Left cardiac atrium (tissue), 4 donors: ENCODE results near the gene CASTOR1. TPM values are rescaled to one million over a fixed set of nuclear protein-coding genes. Genes with fewer than 3 reads are reported as not detected.

Experiments
- ATAC-seq, 2 donors: fragments of 200-7000 bp; cut with Tn5 transposase; one replicate each; pipeline ENCODE4 v1.9.1; 2020; ENCODE audit warnings: mild to moderate bottlenecking in 2 of 2, moderate library complexity in 2 of 2
- DNase-seq: peaks from one replicate; pipeline ENCODE4 v3.0.0-alpha.2; 2020
- intact Hi-C, 2 donors: fragments of 100-400 bp; cut with DNase I; formaldehyde crosslinking; loops; one replicate each; pipeline versions ENCODE4 v1.14.1 to v1.15.1; 2022 to 2023
- total RNA-seq, 2 donors: library from RNA; stranded (reverse); fragmentation: NEBNext Ultra II Directional; extraction: Animal tissue kit (Norgen Biotek cat#: 25700); gene quantifications; one replicate each; pipeline ENCODE4 v1.2.1, GENCODE V29; 2021
- donor health status: DM: no; HTN: yes; CAD: no.
- donor health status: DM: no; HTN: yes; CAD: no; lungs with severe emphysema.
- donor health status: DM: yes; HTN: yes; CAD: no.
- donor health status: Dilated cardiomyopathy.

Gene CASTOR1
- total RNA-seq, 2 donors from 2014 or later, result 7.4 to 9.4 TPM

- no peak for ATAC-seq
- no peak for DNase-seq
- intact Hi-C loops, result no loop called here
These were observed 48.5 kb downstream of the CASTOR1 start for GRCh38 chr22:30240541-30241417.

DNA sequence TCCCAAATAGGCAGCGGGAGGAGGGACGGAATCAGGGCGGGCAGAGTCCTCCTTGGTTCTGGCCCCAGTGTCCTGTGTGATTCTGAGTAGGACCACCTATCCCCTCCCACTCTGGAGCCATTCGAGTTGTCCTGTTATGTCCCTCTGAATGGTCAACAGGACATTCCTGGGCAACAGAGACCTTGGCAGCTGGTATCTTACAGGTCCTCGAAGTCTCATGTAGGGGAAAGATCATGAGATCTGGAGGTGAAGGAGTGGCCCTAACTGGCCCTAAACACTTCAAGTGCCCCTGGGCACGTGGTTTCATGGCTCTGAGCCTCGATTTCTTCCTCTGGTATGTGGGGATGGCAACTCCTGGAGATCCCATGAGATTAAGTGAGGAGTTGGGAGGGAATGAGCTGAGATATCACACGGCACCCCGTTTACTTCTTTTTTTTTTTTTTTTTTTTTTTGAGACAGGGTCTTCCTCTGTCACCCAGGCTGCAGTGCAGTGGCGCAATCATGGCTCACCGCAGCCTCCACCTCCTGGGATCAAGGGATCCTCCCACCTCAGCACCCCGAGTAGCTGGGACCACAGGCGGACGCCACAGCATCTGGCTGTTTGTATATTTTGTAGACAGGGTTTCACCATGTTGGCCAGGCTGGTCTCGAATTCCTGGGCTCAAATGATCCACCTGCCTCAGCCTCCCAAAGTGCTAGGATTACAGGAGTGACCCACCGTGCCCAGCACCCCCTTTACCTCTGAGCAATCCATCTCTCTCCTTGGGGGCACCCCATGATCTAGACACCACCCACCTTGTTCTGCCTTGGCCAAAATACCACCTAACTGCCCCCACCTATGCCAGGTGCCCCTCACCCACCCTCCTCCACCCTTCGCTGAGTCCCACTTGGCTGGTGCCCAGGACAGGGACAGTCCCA lies 49.6 kb downstream of the CASTOR1 start:
- ATAC-seq (no peak), DNase-seq (no peak)
- intact Hi-C loops, result no loop called here

GRCh38 chr22:30238661-30239487 lies 50.4 kb downstream of the CASTOR1 start:
- DNase-seq, result peak; percentile 68
- intact Hi-C loops, result no loop called here
- ATAC-seq, result peak; percentile 50 to 83

DNA sequence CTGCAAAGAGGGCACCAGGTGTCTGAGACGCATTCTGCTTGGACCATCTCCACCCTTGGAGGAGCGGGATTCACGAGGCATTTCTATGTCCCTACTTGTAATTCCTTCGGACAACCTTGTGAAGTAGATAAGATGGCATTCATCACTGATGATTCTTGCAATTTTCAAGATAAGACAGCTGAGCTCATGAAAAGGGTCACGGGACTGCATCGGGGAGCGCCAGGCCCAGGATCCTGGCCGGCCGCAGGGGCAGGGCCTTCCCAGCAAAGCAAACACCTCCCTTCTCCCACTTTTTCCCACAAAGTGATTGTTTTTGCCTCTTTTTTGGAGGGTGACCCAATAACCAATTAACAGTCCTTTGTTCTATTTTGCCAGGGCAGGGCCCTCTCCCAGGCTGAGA lies 51.2 kb downstream of the CASTOR1 start:
- peak in 1 of 2 donors; percentile 5 for ATAC-seq
- DNase-seq, result no peak
- intact Hi-C loops, result no loop called here

- DNase-seq, result no peak
- intact Hi-C loops, result no loop called here
- no peak for ATAC-seq
These were observed 52.4 kb downstream of the CASTOR1 start for GRCh38 chr22:30236875-30237274.

DNA sequence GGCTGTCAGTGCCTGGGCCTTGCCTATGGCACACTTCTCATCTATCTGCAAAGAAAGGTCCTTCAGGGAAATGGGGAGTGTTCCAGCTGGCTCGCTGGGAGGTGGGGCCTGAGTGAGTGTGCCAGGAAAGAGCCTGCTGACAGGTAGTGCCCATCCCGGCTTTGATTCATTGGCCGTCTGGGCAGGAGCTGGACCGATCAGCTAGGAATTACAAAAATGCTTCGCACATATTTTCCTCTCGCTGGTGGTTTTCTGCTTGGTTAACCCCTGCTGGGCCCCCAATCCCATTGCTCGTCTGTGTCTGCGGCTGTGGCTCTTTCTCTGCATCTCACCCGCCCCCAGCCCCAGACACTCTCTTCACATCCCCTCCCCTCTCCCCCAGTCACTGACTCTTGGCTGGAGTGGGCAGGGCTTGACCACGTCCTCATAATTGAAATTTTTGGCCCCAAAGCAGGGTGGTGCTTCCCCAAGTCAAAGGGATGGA lies 53.6 kb downstream of the CASTOR1 start:
- DNase-seq, result no peak
- ATAC-seq, result peak; percentile 42 to 77
- intact Hi-C loops, result no loop called here

Other genes with a start within 250 kb of the CASTOR1 start
- not detected for gene HORMAD2, start 209.0 kb downstream of the CASTOR1 start, total RNA-seq
- gene LIF, start 42.7 kb downstream of the CASTOR1 start, total RNA-seq, result 1 to 10 TPM in 1 of 2 donors, under 1 TPM in 1; 0.94 to 7.0 TPM
- gene OSM, start 22.7 kb downstream of the CASTOR1 start, total RNA-seq, result 1 to 10 TPM in 1 of 2 donors, under 1 TPM in 1; 0.56 to 1.4 TPM
- gene TBC1D10A, start 37.4 kb upstream of the CASTOR1 start, total RNA-seq, result 10 to 100 TPM; 11.9 to 12.3 TPM
- 100 to 1,000 TPM in 1 of 2 donors, 10 to 100 TPM in 1; 94.3 to 105 TPM for gene SF3A1, start 67.4 kb upstream of the CASTOR1 start, total RNA-seq
- under 1 TPM; 0.65 to 0.84 TPM for gene CCDC157, start 67.5 kb upstream of the CASTOR1 start, total RNA-seq
- 10 to 100 TPM in 1 of 2 donors, 1 to 10 TPM in 1; 7.5 to 12.9 TPM for gene RNF215, start 97.9 kb upstream of the CASTOR1 start, total RNA-seq
- gene SEC14L2, start 107.5 kb upstream of the CASTOR1 start, total RNA-seq, result 1 to 10 TPM; 2.1 to 5.7 TPM
- gene MTFP1, start 136.3 kb upstream of the CASTOR1 start, total RNA-seq, result 10 to 100 TPM; 21.4 to 33.8 TPM
- gene SEC14L3, start 182.5 kb upstream of the CASTOR1 start, total RNA-seq, result not detected
- gene SEC14L4, start 216.2 kb upstream of the CASTOR1 start, total RNA-seq, result not detected